Stimulated activated naive CD8-positive, alpha-beta T cell treated with anti-CD3 and anti-CD28 coated beads, Interleukin-15, Interleukin-2, amounts not matched to agents 100 U/mL and 50 U/mL, for 24 hours (primary cell): ENCODE measurements around the gene TEKT2.

Experiments
- ATAC-seq: fragments of 150-1000 bp; cut with Tn5 transposase; one replicate; pipeline ENCODE4 v1.10.0; 2021
- DNase-seq: peaks from one replicate; pipeline ENCODE4 v3.0.0; 2021

The TEKT2 gene

DNA sequence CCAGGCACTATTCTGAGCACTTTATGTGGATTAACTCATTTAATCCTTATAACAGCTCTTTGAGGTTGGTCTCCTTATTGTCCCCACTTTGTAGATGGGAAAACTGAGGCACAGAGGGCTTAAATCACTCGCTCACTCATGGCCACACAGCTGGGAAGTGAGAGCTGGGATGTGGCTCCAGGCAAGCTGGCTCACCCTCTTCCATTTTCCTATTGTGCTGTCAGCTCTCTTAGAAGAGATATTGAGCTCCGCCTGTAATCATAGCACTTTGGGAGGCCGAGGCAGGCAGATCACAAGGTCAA is 45.0 kb downstream of the TEKT2 start:
- ATAC-seq: no peak
- no peak for DNase-seq

DNA sequence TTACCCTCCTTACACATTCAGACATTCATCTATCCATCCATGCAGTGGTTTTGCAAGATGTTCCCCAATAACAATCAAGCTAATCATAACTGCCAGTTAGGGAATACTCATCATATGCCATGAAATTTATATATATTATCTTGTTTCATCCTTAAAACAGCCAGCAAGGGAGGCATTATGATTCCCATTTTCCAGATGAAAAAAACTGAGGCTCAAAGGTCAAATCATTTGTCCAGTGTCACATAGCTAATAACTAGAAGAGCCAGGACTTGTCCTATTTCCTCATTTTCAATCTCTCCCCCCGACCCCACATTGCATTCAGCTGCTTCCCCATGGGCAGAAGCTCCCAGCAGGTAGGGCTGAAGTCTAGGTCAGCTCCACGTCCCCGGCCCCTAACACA is 48.1 kb downstream of the TEKT2 start:
- no peak for DNase-seq
- ATAC-seq: no peak

DNA sequence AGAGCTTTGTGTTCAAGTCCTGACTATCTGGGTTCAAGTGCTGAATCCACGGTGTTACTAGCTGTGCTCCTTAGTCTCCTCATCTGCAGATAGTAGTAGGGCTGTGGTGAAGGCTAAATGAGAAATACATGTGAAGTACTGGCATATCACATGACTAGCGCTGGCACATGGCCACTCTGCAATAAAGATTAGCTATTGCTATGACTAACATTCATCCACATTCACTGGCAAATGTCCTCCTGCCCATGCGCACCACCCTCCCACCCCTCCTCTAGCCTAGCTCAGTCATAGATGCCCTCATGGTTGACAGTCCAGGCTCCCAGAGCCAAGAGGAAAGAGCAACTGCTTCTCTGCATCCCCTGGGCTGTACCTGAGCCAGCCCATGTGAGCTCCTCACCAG is 49.6 kb downstream of the TEKT2 start:
- ATAC-seq (no peak), DNase-seq (no peak)

DNA sequence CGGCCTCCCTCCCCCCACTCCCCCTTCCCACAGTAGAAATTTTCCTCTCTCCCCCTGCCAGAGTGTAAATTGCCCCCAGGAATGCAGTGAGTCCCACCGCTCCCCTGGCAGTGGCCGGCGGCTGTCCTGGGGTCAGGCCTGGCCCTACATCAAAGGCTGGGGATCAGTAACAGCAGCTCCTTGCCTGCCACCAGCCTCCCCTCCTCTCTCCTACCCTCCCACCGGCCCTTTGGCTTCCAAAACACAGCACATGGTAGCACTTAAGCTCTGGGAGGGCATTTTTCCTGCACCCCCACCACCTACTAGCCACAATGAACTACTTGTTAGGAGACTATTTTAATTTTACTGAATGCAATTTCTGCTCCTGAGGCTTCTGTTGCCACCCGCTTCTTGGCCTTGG is 50.1 kb downstream of the TEKT2 start:
- DNase-seq: no peak
- ATAC-seq: no peak

DNA sequence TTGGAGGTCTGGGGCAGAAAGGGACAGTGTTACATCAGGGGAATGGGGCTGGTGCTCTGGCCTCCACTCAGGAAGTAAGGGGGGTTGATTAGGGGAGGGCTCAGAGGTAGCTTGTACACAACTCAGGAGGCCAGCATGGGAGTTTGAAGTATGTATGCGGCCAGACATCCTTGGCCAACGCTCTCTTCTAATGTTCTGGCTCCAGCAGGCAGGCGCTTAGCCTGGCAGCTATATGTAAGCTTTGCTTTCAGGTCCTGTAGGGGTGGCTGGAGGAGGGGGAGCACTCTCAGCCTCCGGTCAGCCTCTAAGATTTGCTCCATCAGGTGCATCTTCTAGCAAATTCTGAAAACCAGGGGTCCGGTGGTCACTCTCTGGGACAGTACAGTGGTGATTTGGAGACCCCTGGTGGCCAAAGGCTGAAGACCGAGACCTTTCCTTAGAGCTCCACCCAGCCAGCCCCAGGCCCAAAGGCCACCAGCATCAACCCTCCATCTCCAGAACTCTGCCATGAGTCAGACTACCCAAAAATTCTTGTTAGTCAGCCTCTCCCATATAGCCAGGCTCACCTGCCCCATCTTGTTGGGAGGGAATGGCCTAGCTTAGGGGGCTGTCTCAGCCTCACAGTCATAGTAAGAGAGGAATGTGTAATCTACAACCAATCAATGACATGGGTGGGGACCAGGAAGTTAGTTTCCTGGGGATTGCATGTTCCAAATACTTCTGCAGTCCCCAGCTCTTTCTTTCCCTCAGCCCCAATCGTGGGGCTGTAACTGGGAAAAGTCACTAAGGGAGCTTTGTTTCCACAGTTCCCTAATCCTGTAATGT is 50.8 kb downstream of the TEKT2 start:
- DNase-seq (peak; percentile 68), ATAC-seq (peak; percentile 72)

DNA sequence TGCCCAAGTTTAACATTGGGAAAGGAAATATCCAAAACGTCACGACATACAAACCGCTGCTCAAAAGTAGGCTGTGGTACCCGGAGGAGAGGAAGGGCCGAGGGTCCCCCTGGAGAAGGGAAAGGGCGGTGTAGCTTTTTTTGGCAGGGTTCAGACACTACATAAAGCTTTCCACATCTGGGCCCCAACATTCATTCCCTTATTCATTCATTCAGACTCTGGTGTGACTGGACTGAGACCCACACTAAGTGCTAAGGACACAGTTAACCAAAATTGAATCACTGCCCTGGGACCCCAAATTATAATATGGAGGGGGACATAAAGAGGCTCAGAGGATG is 51.4 kb downstream of the TEKT2 start:
- ATAC-seq (no peak), DNase-seq (no peak)

DNA sequence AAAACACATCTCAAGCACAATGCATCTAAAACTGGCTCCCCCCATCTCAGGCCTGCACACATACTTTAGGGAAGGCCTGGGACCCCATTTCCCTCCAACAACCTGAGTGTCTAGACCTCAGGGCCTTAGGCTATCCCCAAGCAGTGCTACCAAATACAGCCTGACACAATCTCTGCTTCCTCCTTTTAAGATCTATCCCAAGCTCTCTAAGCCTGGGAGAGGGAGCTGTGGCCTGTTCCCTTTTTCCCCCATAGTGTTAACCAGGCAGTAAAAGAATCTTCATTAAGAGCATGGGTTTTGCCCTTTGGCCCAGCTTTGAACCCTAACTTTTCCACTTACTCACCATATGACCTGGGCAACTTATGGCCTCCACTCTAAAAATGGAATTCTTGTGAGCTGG is 51.9 kb downstream of the TEKT2 start:
- ATAC-seq (no peak), DNase-seq (no peak)

DNA sequence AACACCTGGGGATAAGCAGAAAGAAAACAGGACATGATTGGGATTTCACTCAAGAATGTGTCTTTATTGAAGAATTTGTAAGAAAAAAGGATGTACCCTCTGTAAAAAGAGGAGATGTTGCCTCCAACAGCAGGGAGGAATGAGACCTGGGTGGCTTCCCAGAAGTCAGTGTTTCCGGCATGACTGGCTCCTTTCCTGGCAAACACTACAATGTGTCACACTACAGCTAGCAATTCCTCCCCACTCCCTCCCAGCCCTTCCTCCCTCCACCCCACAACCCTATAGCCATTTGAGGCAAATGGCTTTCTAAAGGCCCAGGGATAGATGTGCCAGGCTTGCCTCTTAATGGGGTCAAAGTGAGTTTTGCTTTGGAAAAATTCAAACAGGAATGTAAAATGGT is 52.6 kb downstream of the TEKT2 start:
- no peak for DNase-seq
- no peak for ATAC-seq

DNA sequence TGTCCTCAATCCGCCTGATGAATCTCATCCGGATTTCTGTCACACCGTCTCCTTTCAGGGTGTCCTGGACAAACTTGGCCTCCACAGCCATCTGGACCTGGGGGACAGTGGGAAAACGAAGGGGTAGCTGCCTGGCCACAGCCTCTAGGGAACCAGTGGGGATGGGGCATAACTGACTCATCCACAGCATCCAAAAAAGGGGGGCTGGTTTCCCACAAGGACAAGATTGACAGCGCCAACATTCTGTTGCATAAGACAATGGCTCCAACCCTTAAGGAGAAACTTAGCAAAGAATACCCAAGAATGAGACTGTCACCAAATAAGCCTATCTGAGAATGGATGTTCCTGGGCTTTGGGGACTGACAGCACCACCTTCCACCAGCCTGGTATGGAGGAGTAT is 53.3 kb downstream of the TEKT2 start:
- DNase-seq: no peak
- ATAC-seq: no peak

DNA sequence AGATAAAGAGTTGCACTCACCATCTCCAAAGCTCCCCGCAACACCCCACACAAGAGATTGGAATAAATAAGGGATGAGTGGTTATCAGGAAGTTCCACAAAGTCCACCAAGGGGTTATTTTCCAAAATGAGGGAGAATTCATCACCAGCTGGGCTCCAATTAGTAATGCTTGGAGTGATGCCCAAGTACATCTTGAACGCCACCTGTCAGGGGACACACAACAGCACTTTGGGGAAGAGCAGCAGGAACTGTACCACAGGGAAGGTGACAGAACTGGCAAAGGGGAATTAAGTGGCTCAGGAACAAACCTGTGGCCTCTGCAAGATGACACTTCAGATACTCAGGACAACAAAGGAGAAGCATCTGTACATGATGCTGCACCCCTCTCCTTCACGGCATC is 53.9 kb downstream of the TEKT2 start:
- no peak for ATAC-seq
- no peak for DNase-seq
